HFFc6 (cell line): ENCODE results near the gene VIPR2. TPM values are rescaled to one million over a fixed set of nuclear protein-coding genes. Genes with fewer than 3 reads are reported as not detected.

Experiments used
- DNase-seq: peaks from one replicate; pipeline ENCODE4 v3.0.0-alpha.2; 2018
- H3K27ac Mint-ChIP-seq: 2 replicates; pipeline ENCODE4 v1.8.0; 2020; ENCODE audit warnings: mild to moderate bottlenecking, mixed read lengths
- H3K27me3 Mint-ChIP-seq: 2 replicates; pipeline ENCODE4 v1.8.0; 2021; ENCODE audit warnings: mild to moderate bottlenecking, moderate library complexity, mixed read lengths; ENCODE audit not compliant: insufficient read depth
- H3K36me3 Mint-ChIP-seq: 2 replicates; pipeline ENCODE4 v1.8.0; 2021; ENCODE audit warnings: low read depth, mixed read lengths
- H3K4me1 Mint-ChIP-seq: 2 replicates; pipeline ENCODE4 v1.8.0; 2020; ENCODE audit warnings: low read depth, mixed read lengths
- H3K4me3 Mint-ChIP-seq: 2 replicates; pipeline ENCODE4 v1.8.0; 2020; ENCODE audit warnings: mild to moderate bottlenecking, moderate library complexity, mixed read lengths
- H3K9me3 Mint-ChIP-seq: 2 replicates; pipeline ENCODE4 v1.8.0; 2020; ENCODE audit warnings: mild to moderate bottlenecking, mixed read lengths
- CTCF ChIP-seq: fragments of 200-600 bp; sonication (generic); IDR thresholded peaks from 2 replicates; pipeline ENCODE4 v1.5.0; 2021; ENCODE audit warnings: antibody characterized with exemption, mild to moderate bottlenecking
- total RNA-seq, 6 experiments: library from RNA; stranded (reverse); fragmentation: NEBNext Ultra II Directional; extraction: Animal tissue kit (Norgen Biotek cat#: 25700); gene quantifications; 2 replicates in 1 of 6; 3 replicates in 5 of 6; pipeline ENCODE4 v1.2.3, GENCODE V29; 2021

VIPR2 gene
- total RNA-seq, 6 experiments from 2014 or later = not detected

GRCh38 chr7:159146084-159146858 is 1.6 kb upstream of the VIPR2 start:
- Mint-ChIP-seq H3K4me1 (no peaks in the 10 kb centered on the region), H3K36me3 (no peaks in the 10 kb centered on the region), H3K27me3 (peaks cover 2% of the 10 kb centered on the region; the same call in 1 of the 2 replicates), H3K27ac (no peak overlapping the region), H3K4me3 (no peak overlapping the region), H3K9me3 (peaks cover 23% of the 10 kb centered on the region)
- no peak for TF ChIP-seq CTCF
- DNase-seq = no peak

DNA sequence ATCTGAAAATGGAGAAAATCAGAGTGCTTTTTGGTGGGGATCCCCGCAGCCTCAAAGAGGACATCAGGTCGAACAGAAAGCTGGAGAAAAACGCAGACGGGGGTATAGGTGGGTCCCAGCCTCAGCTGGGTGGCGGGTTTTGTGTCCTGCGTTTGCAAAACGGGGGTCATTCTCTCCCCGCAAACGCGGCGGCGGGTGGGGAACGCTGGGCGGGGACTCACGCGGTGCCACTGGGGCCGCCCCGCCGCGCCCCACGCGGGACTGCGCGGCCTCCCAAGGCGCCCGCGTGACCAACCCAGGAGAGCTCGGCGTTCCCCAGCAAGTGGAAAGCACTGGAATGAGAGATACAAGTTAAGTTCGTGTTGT is 806 bp upstream of the VIPR2 start:
- Mint-ChIP-seq H3K27me3 (peaks cover 2% of the 10 kb centered on the region; the same call in 1 of the 2 replicates), H3K4me3 (no peak overlapping the region), H3K27ac (no peak overlapping the region), H3K9me3 (peaks cover 15% of the 10 kb centered on the region), H3K36me3 (no peaks in the 10 kb centered on the region), H3K4me1 (no peaks in the 10 kb centered on the region)
- no peak for DNase-seq
- no peak for TF ChIP-seq CTCF

DNA sequence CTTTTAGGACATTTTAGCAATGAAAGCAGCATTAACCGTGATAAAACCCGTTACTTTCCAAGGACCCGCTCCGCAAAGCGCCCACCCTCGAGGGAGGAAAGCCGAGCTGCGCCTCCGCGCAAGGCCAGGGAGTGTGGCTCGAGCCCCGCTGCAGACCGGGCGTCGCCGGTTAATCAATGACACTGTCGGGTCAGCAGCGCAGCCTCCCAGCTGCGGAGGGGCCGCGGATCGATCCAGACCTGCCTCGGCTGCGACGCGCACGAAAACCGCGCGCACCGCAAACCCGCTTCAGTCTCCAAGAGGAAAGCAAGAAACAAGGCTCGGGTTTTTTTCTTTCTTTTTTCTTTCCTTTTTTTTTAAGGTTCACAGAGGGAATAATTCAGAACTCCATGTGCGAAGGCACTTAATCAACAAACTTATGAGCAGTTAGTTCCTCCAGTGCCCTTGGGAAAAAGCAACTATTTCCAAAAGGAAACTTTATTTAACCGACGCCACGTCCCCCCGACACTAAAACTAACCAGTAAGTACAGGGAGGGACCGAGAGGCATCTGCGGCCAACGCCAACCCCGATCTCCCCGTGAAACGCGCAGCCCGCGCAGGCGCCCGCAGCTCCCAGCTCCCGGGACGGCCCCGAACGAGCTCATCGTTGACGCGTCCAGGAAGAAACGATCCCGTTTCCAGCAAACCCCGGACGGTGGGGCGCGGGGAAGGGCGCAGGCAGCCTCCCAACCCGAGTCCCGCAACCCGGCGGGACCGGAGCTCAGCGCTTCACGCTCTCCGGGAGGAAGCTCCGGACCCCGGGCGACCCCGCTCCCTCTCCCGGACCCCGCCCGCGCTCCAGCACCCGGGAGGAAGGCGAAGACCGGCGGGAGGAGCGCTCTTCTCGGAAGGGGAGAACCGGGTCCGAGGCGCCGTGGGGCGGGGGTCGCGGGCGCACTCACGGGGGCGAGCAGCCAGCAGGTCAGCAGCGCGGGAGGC is 598 bp downstream of the VIPR2 start:
- no peaks in the 10 kb centered on the region for H3K4me1 Mint-ChIP-seq
- no peak overlapping the region for H3K27ac Mint-ChIP-seq
- peaks cover 2% of the 10 kb centered on the region; the same call in 1 of the 2 replicates for H3K27me3 Mint-ChIP-seq
- no peaks in the 10 kb centered on the region for H3K36me3 Mint-ChIP-seq
- DNase-seq = no peak
- TF ChIP-seq CTCF = no peak
- peaks cover 15% of the 10 kb centered on the region for H3K9me3 Mint-ChIP-seq
- no peak overlapping the region for H3K4me3 Mint-ChIP-seq

GRCh38 chr7:159142730-159143129 is 1.9 kb downstream of the VIPR2 start:
- no peak for TF ChIP-seq CTCF
- H3K27me3 Mint-ChIP-seq = peaks cover 2% of the 10 kb centered on the region
- H3K4me1 Mint-ChIP-seq = no peaks in the 10 kb centered on the region
- H3K27ac Mint-ChIP-seq = no peak overlapping the region
- no peak overlapping the region for H3K4me3 Mint-ChIP-seq
- no peaks in the 10 kb centered on the region for H3K36me3 Mint-ChIP-seq
- H3K9me3 Mint-ChIP-seq = peaks cover 19% of the 10 kb centered on the region
- no peak for DNase-seq

DNA sequence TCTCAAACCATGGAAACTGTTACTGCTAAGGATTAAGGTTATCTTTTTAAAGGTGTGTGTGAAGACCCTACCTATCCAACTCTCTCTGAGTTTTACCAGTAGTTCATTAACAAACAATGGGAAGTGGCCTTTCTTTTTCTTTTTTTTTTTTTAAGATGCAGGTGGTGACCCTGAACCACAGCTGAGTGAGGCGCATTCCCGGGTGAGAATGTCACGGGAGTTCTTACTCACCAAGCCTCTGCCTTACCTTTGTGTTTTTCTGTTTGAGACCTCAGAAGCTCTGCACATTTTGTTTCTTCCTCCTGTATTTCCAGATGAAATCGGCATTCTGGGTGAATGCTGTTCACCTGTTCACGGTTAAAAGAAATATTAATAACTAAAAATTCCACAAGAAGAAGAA is 2.5 kb downstream of the VIPR2 start:
- H3K4me1 Mint-ChIP-seq = no peaks in the 10 kb centered on the region
- no peak overlapping the region for H3K4me3 Mint-ChIP-seq
- peaks cover 2% of the 10 kb centered on the region for H3K27me3 Mint-ChIP-seq
- H3K27ac Mint-ChIP-seq = no peak overlapping the region
- no peak for DNase-seq
- H3K36me3 Mint-ChIP-seq = no peaks in the 10 kb centered on the region
- H3K9me3 Mint-ChIP-seq = peaks cover 24% of the 10 kb centered on the region
- TF ChIP-seq CTCF = no peak
